ENCODE data around the gene SLC6A20. TPM values are rescaled to one million over a fixed set of nuclear protein-coding genes. Genes with fewer than 3 reads are reported as not detected.
"Not testable (repeated sequence)": the region's sequence is repeated elsewhere in the genome, so short reads cannot be mapped to it uniquely, and the experiment has no call there.

The SLC6A20 gene
- total and polyA plus RNA-seq, 2 donors, result 0.42 to 2.4 TPM

- Histone ChIP-seq H3K4me1 (ENCODE audit: control insufficient read depth in 2 of 2, insufficient read depth in 2 of 2, low read length in 2 of 2) (peaks cover 15 to 23% of the 10 kb centered on the region in 2 donors), H3K27ac (ENCODE audit: low read depth in 1 of 2, low read length in 1 of 2) (no peak overlapping the region)
- 92% methylated on average over 12 of the region's 12 CpGs for WGBS
These were observed 36.5 kb downstream of the SLC6A20 start for GRCh38 chr3:45759851-45760250.

GRCh38 chr3:45758871-45759270 is 37.5 kb downstream of the SLC6A20 start:
- H3K4me1 ChIP-seq (ENCODE audit: control insufficient read depth in 2 of 2, insufficient read depth in 2 of 2, low read length in 2 of 2), result peaks cover 15 to 23% of the 10 kb centered on the region in 2 donors
- DNase-seq (ENCODE audit: low read depth in 6 of 9, low spot score in 9 of 9), result no peak
- no peak overlapping the region for H3K27ac ChIP-seq (ENCODE audit: low read depth in 1 of 2, low read length in 1 of 2)
- no peaks in the 10 kb centered on the region for H3K27me3 ChIP-seq (ENCODE audit: control insufficient read depth in 2 of 2, insufficient read depth in 1 of 2, low read length in 1 of 2)
- WGBS, result 93% methylated on average over 16 of the region's 16 CpGs
- peaks cover 0 to 6% of the 10 kb centered on the region in 2 donors for H3K36me3 ChIP-seq (ENCODE audit: control insufficient read depth in 2 of 2, insufficient read depth in 2 of 2, low read length in 1 of 2)
- peaks cover 0 to 2% of the 10 kb centered on the region in 2 donors for H3K9me3 ChIP-seq (ENCODE audit: control insufficient read depth in 2 of 2, insufficient read depth in 1 of 2, low read length in 1 of 2)
- H3K4me3 ChIP-seq (ENCODE audit: low read length in 2 of 2), result no peak overlapping the region

More at GRCh38 chr3:45759851-45760250, 36.5 kb downstream of the SLC6A20 start:
- peaks cover 0 to 2% of the 10 kb centered on the region in 2 donors for H3K9me3 ChIP-seq (ENCODE audit: control insufficient read depth in 2 of 2, insufficient read depth in 1 of 2, low read length in 1 of 2)
- no peak overlapping the region for H3K4me3 ChIP-seq (ENCODE audit: low read length in 2 of 2)
- peaks cover 0 to 7% of the 10 kb centered on the region in 2 donors for H3K36me3 ChIP-seq (ENCODE audit: control insufficient read depth in 2 of 2, insufficient read depth in 2 of 2, low read length in 1 of 2)
- no peaks in the 10 kb centered on the region for H3K27me3 ChIP-seq (ENCODE audit: control insufficient read depth in 2 of 2, insufficient read depth in 1 of 2, low read length in 1 of 2)
- DNase-seq (ENCODE audit: low read depth in 6 of 9, low spot score in 9 of 9), result no peak

DNA sequence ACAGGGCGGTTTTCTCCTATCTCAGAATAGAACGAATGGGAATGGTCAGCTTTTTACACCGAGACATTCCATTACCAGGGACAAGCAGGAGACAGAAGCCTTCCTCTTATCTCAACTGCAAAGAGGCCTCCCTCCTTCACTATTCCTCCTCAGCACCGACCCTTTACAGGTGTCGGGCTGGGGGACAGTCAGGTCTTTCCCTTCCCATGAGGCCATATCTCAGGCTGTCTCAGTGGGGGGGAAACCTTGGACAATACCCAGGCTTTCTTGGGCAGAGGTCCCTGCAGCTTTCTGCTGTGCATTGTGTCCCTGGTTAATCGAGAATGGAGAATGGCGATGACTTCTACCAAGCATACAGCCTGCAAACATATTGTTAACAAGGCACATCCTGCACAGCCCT is 39.2 kb downstream of the SLC6A20 start:
- 87% methylated on average over 7 of the region's 7 CpGs for WGBS
- not testable (repeated sequence) for H3K27me3 ChIP-seq (ENCODE audit: control insufficient read depth in 2 of 2, insufficient read depth in 1 of 2, low read length in 1 of 2); DNase-seq (ENCODE audit: low read depth in 6 of 9, low spot score in 9 of 9); H3K27ac ChIP-seq (ENCODE audit: low read depth in 1 of 2, low read length in 1 of 2); H3K9me3 ChIP-seq (ENCODE audit: control insufficient read depth in 2 of 2, insufficient read depth in 1 of 2, low read length in 1 of 2); H3K4me3 ChIP-seq (ENCODE audit: low read length in 2 of 2); H3K36me3 ChIP-seq (ENCODE audit: control insufficient read depth in 2 of 2, insufficient read depth in 2 of 2, low read length in 1 of 2)
- H3K4me1 ChIP-seq (ENCODE audit: control insufficient read depth in 2 of 2, insufficient read depth in 2 of 2, low read length in 2 of 2), result peaks cover 11 to 17% of the 10 kb centered on the region in 2 donors

DNA sequence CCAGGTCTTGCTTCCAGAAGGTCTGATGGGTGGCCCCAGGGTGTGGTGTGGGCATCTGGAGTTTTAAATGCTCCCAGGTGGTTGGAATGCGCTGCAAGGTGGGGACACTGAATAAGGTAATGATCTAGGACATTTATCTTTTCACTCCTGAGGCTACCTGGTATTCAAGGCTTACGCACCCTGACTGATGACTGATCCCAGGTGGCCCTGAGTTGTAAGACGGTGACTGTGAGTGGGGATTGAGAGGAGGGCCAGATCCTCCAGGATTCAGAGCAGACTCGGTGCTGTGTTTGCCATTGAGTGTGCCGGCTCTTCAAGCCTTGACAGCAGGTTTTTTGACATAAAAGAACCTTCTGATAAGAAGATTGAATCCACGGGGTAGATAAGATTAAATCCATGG is 40.3 kb downstream of the SLC6A20 start:
- Histone ChIP-seq H3K4me3 (ENCODE audit: low read length in 2 of 2) (no peak overlapping the region), H3K27me3 (ENCODE audit: control insufficient read depth in 2 of 2, insufficient read depth in 1 of 2, low read length in 1 of 2) (no peaks in the 10 kb centered on the region), H3K27ac (ENCODE audit: low read depth in 1 of 2, low read length in 1 of 2) (no peak overlapping the region), H3K9me3 (ENCODE audit: control insufficient read depth in 2 of 2, insufficient read depth in 1 of 2, low read length in 1 of 2) (peaks cover 0 to 2% of the 10 kb centered on the region in 2 donors), H3K36me3 (ENCODE audit: control insufficient read depth in 2 of 2, insufficient read depth in 2 of 2, low read length in 1 of 2) (peaks cover 0 to 3% of the 10 kb centered on the region in 2 donors), H3K4me1 (ENCODE audit: control insufficient read depth in 2 of 2, insufficient read depth in 2 of 2, low read length in 2 of 2) (peaks cover under 1 to 6% of the 10 kb centered on the region in 2 donors)
- WGBS, result 94% methylated on average over 6 of the region's 6 CpGs
- no peak for DNase-seq (ENCODE audit: low read depth in 6 of 9, low spot score in 9 of 9)

- WGBS, result 98% methylated on average over 7 of the region's 7 CpGs
- no peak for DNase-seq (ENCODE audit: low read depth in 6 of 9, low spot score in 9 of 9)
- Histone ChIP-seq H3K4me1 (ENCODE audit: control insufficient read depth in 2 of 2, insufficient read depth in 2 of 2, low read length in 2 of 2) (no peaks in the 10 kb centered on the region), H3K27ac (ENCODE audit: low read depth in 1 of 2, low read length in 1 of 2) (no peak overlapping the region), H3K9me3 (ENCODE audit: control insufficient read depth in 2 of 2, insufficient read depth in 1 of 2, low read length in 1 of 2) (no peaks in the 10 kb centered on the region), H3K36me3 (ENCODE audit: control insufficient read depth in 2 of 2, insufficient read depth in 2 of 2, low read length in 1 of 2) (no peaks in the 10 kb centered on the region), H3K27me3 (ENCODE audit: control insufficient read depth in 2 of 2, insufficient read depth in 1 of 2, low read length in 1 of 2) (no peaks in the 10 kb centered on the region), H3K4me3 (ENCODE audit: low read length in 2 of 2) (no peak overlapping the region)
These were observed 41.9 kb downstream of the SLC6A20 start for GRCh38 chr3:45754461-45754860.

DNA sequence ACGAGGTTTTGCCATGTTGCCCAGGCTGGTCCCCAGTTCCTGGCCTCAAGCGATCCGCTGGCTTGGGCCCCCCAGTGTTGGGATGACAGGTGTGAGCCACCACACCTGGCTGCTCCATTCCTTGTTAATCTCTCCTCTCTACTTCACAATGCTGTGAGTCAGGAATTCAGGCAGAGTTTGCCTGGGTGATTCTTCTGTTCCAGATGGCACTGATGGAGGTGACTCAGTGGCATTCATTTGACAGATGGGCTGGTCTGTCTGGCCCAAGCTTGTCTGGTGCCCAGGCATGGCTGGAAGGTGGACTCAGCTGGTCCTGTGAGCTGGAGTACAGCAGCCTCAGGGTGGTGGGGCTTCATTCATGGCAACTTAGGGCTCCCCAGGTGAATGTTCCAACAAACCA is 43.2 kb downstream of the SLC6A20 start:
- no peak for DNase-seq (ENCODE audit: low read depth in 6 of 9, low spot score in 9 of 9)
- H3K36me3 ChIP-seq (ENCODE audit: control insufficient read depth in 2 of 2, insufficient read depth in 2 of 2, low read length in 1 of 2), result peaks cover under 1 to 2% of the 10 kb centered on the region in 2 donors
- 100% methylated on average over 3 of the region's 3 CpGs for WGBS

GRCh38 chr3:45751537-45752242 is 44.6 kb downstream of the SLC6A20 start:
- no peaks in the 10 kb centered on the region for H3K4me1 ChIP-seq (ENCODE audit: control insufficient read depth in 2 of 2, insufficient read depth in 2 of 2, low read length in 2 of 2)
- H3K36me3 ChIP-seq (ENCODE audit: control insufficient read depth in 2 of 2, insufficient read depth in 2 of 2, low read length in 1 of 2), result peaks cover 14 to 16% of the 10 kb centered on the region in 2 donors

More for the DNA sequence above, 43.2 kb downstream of the SLC6A20 start:
- no peak overlapping the region for H3K4me3 ChIP-seq (ENCODE audit: low read length in 2 of 2)
- H3K4me1 ChIP-seq (ENCODE audit: control insufficient read depth in 2 of 2, insufficient read depth in 2 of 2, low read length in 2 of 2), result no peaks in the 10 kb centered on the region
- no peaks in the 10 kb centered on the region for H3K27me3 ChIP-seq (ENCODE audit: control insufficient read depth in 2 of 2, insufficient read depth in 1 of 2, low read length in 1 of 2)
- H3K27ac ChIP-seq (ENCODE audit: low read depth in 1 of 2, low read length in 1 of 2), result no peak overlapping the region
- H3K9me3 ChIP-seq (ENCODE audit: control insufficient read depth in 2 of 2, insufficient read depth in 1 of 2, low read length in 1 of 2), result no peaks in the 10 kb centered on the region

GRCh38 chr3:45749880-45750279 is 46.5 kb downstream of the SLC6A20 start:
- DNase-seq (ENCODE audit: low read depth in 6 of 9, low spot score in 9 of 9), result no peak
- H3K27ac ChIP-seq (ENCODE audit: low read depth in 1 of 2, low read length in 1 of 2), result no peak overlapping the region
- H3K9me3 ChIP-seq (ENCODE audit: control insufficient read depth in 2 of 2, insufficient read depth in 1 of 2, low read length in 1 of 2), result peaks cover 0 to 4% of the 10 kb centered on the region in 2 donors
- peaks cover 21 to 32% of the 10 kb centered on the region in 2 donors for H3K36me3 ChIP-seq (ENCODE audit: control insufficient read depth in 2 of 2, insufficient read depth in 2 of 2, low read length in 1 of 2)
- WGBS, result 95% methylated on average over 4 of the region's 4 CpGs
- no peaks in the 10 kb centered on the region for H3K4me1 ChIP-seq (ENCODE audit: control insufficient read depth in 2 of 2, insufficient read depth in 2 of 2, low read length in 2 of 2)
- H3K27me3 ChIP-seq (ENCODE audit: control insufficient read depth in 2 of 2, insufficient read depth in 1 of 2, low read length in 1 of 2), result no peaks in the 10 kb centered on the region
- no peak overlapping the region for H3K4me3 ChIP-seq (ENCODE audit: low read length in 2 of 2)

More at GRCh38 chr3:45751537-45752242, 44.6 kb downstream of the SLC6A20 start:
- H3K27ac ChIP-seq (ENCODE audit: low read depth in 1 of 2, low read length in 1 of 2), result no peak overlapping the region
- H3K4me3 ChIP-seq (ENCODE audit: low read length in 2 of 2), result no peak overlapping the region
- no peaks in the 10 kb centered on the region for H3K27me3 ChIP-seq (ENCODE audit: control insufficient read depth in 2 of 2, insufficient read depth in 1 of 2, low read length in 1 of 2)
- 96% methylated on average over 7 of the region's 7 CpGs for WGBS
- peaks cover 0 to 4% of the 10 kb centered on the region in 2 donors for H3K9me3 ChIP-seq (ENCODE audit: control insufficient read depth in 2 of 2, insufficient read depth in 1 of 2, low read length in 1 of 2)
- no peak for DNase-seq (ENCODE audit: low read depth in 6 of 9, low spot score in 9 of 9)

- DNase-seq (ENCODE audit: low read depth in 6 of 9, low spot score in 9 of 9); H3K27ac ChIP-seq (ENCODE audit: low read depth in 1 of 2, low read length in 1 of 2); H3K4me3 ChIP-seq (ENCODE audit: low read length in 2 of 2); H3K4me1 ChIP-seq (ENCODE audit: control insufficient read depth in 2 of 2, insufficient read depth in 2 of 2, low read length in 2 of 2); H3K9me3 ChIP-seq (ENCODE audit: control insufficient read depth in 2 of 2, insufficient read depth in 1 of 2, low read length in 1 of 2); H3K27me3 ChIP-seq (ENCODE audit: control insufficient read depth in 2 of 2, insufficient read depth in 1 of 2, low read length in 1 of 2): not testable (repeated sequence)
- H3K36me3 ChIP-seq (ENCODE audit: control insufficient read depth in 2 of 2, insufficient read depth in 2 of 2, low read length in 1 of 2), result peaks cover 24 to 37% of the 10 kb centered on the region in 2 donors
- WGBS, result 94% methylated on average over 4 of the region's 4 CpGs
These were observed 47.2 kb downstream of the SLC6A20 start for GRCh38 chr3:45749036-45749600.

Data from thymus (tissue), 11 donors.